ENCODE measurements around the gene FGF12.

Gene FGF12

DNA sequence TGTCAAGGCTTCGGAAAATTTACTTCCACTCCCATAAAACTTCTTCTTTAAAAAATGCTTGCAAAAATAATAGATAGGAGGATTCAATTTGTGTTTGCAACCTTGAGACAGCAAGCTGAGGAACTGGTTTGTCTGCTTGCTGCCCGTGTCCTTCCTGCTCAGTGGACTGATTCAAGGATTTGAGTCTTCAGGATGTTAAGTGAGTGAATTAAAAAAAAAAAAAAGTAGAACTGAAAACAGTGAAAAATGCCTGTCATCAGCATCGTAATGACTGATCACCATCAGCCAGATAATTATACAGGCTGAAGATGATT lies 453.7 kb downstream of the FGF12 start:
- H3K4me3 ChIP-seq (replicated peaks; ENCODE audit: low read depth, low read length), result no peak overlapping the region
- TF ChIP-seq, protein P1, sequence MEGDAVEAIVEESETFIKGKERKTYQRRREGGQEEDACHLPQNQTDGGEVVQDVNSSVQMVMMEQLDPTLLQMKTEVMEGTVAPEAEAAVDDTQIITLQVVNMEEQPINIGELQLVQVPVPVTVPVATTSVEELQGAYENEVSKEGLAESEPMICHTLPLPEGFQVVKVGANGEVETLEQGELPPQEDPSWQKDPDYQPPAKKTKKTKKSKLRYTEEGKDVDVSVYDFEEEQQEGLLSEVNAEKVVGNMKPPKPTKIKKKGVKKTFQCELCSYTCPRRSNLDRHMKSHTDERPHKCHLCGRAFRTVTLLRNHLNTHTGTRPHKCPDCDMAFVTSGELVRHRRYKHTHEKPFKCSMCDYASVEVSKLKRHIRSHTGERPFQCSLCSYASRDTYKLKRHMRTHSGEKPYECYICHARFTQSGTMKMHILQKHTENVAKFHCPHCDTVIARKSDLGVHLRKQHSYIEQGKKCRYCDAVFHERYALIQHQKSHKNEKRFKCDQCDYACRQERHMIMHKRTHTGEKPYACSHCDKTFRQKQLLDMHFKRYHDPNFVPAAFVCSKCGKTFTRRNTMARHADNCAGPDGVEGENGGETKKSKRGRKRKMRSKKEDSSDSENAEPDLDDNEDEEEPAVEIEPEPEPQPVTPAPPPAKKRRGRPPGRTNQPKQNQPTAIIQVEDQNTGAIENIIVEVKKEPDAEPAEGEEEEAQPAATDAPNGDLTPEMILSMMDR (IDR thresholded peaks at IDR 0.05; ENCODE audit: low read length, missing control alignments), result no peak
- no peak for DNase-seq (ENCODE audit: low read depth)

DNA sequence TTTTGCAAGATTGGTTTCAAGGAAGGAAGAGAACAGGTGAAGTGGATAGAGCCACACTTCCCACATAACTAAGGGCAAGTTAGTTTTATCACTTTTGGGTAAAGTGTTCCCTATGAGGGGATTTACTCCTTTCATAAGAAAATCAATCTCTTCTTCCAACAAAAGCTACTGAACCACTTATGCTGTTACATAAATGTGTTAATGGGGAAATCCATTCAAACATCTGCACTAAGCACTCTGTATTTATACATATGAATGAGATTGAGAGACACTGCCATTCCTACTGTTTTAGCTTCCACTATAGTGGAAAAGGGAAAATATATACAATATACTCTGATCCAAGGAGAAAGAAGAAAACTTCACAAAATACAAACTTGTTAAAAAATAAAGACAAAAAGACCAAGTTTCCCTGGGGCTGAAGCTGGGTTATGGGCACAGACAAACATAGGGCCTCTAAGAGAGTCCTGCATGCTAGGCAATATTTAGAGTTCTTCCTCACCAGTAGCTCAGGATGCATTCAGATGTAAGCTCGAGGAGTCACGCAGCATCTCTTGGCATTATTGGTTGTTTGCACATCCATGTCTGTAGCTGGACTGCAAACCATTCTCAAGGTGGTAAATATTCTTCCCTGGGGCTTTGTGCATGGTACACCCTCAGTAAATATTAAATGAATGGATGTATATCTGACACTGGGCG lies 454.2 kb downstream of the FGF12 start:
- TF ChIP-seq, protein P1 (IDR thresholded peaks at IDR 0.05; ENCODE audit: low read length, missing control alignments), result no peak
- H3K4me3 ChIP-seq (replicated peaks; ENCODE audit: low read depth, low read length), result no peak overlapping the region
- DNase-seq (ENCODE audit: low read depth), result no peak

DNA sequence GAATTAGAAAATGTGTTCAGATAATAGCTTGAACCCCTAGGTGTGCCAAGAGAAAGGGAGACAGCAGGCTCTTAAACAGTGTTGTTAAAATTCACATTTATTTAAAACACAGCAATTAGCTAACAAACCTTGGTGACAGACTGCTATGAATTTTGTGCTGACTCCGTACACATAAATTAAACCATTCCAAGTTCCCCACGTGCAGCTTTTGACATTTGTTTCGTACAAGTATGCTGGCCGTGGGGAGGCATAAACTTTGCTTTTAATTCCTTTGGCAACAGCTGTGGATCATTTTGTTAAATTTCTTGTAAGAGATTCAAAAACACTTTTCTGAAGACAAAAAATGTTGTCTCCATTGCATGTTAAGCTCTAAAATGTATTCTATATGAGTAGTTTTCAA lies 465.3 kb downstream of the FGF12 start:
- TF ChIP-seq, protein P1 (IDR thresholded peaks at IDR 0.05; ENCODE audit: low read length, missing control alignments), result no peak
- H3K4me3 ChIP-seq (replicated peaks; ENCODE audit: low read depth, low read length), result no peak overlapping the region
- no peak for DNase-seq (ENCODE audit: low read depth)

DNA sequence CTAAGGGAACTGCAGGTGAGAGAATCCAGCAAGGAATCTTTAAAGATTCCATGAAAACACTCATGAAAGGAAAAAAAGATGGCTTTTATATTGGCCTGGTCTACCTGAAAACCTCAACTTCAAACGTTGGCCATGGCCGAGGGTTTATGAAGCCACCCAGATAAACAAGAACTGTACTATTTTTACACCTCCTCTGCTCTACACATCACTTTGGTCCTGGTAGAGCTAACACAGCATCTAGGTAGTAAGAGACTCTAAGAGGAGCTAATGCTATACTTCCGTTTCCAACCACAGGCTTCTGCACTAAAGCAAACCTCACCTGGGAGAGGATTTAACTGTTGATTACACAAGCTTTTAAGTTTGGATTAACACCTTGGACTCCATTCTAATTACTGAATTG lies 466.2 kb downstream of the FGF12 start:
- no peak overlapping the region for H3K4me3 ChIP-seq (replicated peaks; ENCODE audit: low read depth, low read length)
- TF ChIP-seq, protein P1 (IDR thresholded peaks at IDR 0.05; ENCODE audit: low read length, missing control alignments), result no peak
- DNase-seq (ENCODE audit: low read depth), result no peak

DNA sequence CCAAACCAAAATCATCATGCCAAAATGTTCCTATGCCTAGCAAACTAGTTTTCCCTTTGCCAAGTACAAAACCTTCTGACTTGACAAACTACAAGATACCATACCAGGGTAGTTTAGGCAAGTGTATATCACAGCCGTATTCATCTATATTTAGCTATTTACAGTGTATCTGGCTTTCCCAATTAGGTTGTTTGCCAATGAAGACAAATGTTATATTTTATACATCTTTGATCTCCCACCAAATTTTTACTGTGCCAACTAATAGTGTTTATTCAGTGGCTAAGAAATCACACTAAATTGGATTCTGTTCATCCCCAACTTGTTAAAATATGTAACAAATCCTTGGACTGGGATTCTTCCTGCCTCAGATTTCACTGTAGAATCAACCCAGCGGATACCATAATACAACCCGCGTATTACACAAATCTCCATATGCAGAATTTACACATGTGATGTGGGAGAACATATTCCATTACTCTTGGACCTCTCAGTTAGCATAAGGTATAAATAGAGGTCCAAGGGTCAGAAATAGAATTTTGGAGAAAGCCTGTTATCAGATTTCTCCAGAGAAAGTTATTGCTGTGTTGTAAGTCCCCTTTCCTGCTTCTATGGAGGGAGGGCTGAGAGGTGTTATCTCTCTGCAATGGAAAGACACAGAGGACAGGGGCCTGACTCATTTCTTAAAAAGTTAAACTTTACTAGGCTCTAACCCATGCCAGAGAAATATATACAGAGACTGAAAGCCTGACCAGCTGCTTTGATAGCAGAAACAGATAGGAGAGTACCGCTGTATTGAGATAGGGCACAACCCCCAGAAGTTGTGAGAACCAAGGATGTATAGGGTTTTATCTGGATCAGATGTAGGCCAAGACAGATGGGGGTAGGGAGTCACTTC lies 467.0 kb downstream of the FGF12 start:
- H3K4me3 ChIP-seq (replicated peaks; ENCODE audit: low read depth, low read length), result no peak overlapping the region
- TF ChIP-seq, protein P1 (IDR thresholded peaks at IDR 0.05; ENCODE audit: low read length, missing control alignments), result no peak
- DNase-seq (ENCODE audit: low read depth), result no peak

DNA sequence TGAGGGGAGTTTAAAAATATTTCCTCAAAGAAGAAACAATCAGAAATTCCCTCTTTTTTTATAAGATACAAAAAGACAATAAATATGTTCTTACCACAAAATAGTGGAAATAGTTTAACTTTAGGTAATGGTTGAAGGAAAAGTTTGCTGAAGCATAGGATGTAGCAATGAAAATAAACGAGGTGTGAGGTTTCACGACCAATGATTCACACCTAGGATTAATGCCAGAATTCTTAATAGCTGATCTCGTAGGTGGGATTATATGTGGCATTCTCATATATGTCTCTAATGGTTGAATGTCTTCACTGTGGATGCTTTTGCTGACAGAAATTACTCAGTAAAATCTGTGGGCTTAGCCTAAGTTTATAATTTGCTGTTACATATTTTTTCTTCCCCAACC lies 467.7 kb downstream of the FGF12 start:
- no peak overlapping the region for H3K4me3 ChIP-seq (replicated peaks; ENCODE audit: low read depth, low read length)
- no peak for DNase-seq (ENCODE audit: low read depth)
- TF ChIP-seq, protein P1 (IDR thresholded peaks at IDR 0.05; ENCODE audit: low read length, missing control alignments), result no peak
